ENCODE results near the gene ARRDC5.
"Not testable (repeated sequence)": the region's sequence is repeated elsewhere in the genome, so short reads cannot be mapped to it uniquely, and the experiment has no call there.

The ARRDC5 gene

DNA sequence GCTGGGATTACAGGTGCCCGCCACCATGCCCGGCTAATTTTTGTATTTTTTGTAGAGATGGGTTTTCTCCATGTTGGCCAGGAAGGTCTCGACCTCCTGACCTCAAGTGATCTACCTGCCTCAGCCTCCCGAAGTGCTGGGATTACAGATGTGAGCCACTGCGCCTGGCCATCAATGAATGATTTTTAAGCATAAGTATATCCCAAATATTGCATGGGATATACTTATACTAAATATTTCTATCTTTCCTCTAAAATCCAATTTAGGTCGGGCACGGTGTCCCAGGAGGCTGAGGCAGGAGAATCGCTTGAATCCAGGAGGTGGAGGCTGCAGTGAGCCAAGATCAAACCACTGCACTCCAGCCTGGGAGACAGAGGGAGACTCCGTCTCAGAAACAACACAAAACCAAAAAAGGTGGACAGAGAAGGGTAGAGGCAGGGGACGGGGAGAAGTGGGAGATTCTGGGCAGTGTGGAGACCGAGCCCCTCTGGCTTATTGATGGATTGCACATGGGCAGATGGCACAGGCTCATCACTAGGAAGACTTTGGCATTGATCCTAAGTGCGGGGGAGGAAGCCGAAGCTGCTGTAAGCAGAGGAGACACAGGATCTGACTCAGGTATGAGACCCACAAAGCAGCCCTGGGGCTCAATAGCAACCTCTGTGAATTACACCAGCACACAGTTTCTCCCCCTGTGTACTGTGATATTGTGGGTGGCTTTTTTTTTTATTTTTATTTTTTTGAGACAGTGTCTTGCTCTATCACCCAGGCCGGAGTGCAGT is 13.5 kb downstream of the ARRDC5 start:
- peaks cover 4 to 6% of the 10 kb centered on the region in 2 donors for H3K27me3 ChIP-seq (ENCODE audit: control insufficient read depth in 1 of 2, insufficient read depth in 2 of 2, low read length in 2 of 2)
- no peak overlapping the region for H3K4me3 ChIP-seq (ENCODE audit: low read length in 2 of 2)
- H3K9ac ChIP-seq (ENCODE audit: low read length in 2 of 2), result no peak overlapping the region
- H3K36me3 ChIP-seq (ENCODE audit: control insufficient read depth in 2 of 2, insufficient read depth in 2 of 2, low read length in 2 of 2), result no peaks in the 10 kb centered on the region
- no peaks in the 10 kb centered on the region for H3K9me3 ChIP-seq (ENCODE audit: control insufficient read depth in 2 of 2, low read length in 2 of 2)
- H3K4me1 ChIP-seq (ENCODE audit: control insufficient read depth, insufficient read depth, low read length), result no peaks in the 10 kb centered on the region
- H3K27ac ChIP-seq (ENCODE audit: low read length), result no peak overlapping the region

- H3K4me3 ChIP-seq (ENCODE audit: low read length in 2 of 2), result not testable (repeated sequence)
Measured at GRCh38 chr19:4887803-4888202, 14.9 kb downstream of the ARRDC5 start.

DNA sequence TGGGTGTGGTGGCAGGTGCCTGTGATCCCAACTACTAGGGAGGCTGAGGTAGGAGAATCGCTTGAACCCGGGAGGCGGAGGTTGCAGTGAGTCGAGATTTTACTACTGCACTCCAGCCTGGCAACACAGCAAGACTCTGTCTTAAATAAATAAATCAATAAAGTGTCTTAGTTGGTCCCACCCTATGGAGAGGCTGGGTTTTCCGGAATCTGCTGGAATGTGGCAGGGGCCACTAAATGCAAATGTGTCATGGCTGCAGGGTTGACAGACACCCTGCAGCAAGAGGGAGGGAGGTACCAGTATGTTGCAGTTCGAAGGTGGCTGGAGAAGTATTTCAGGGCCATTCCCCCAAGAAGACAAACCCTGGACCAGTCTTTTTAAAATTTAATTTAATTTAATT is 17.7 kb downstream of the ARRDC5 start:
- not testable (repeated sequence) for H3K36me3 ChIP-seq (ENCODE audit: control insufficient read depth in 2 of 2, insufficient read depth in 2 of 2, low read length in 2 of 2); H3K27me3 ChIP-seq (ENCODE audit: control insufficient read depth in 1 of 2, insufficient read depth in 2 of 2, low read length in 2 of 2); H3K4me3 ChIP-seq (ENCODE audit: low read length in 2 of 2); H3K9me3 ChIP-seq (ENCODE audit: control insufficient read depth in 2 of 2, low read length in 2 of 2); H3K4me1 ChIP-seq (ENCODE audit: control insufficient read depth, insufficient read depth, low read length); H3K27ac ChIP-seq (ENCODE audit: low read length); H3K9ac ChIP-seq (ENCODE audit: low read length in 2 of 2)

More at GRCh38 chr19:4887803-4888202, 14.9 kb downstream of the ARRDC5 start:
- not testable (repeated sequence) for H3K27me3 ChIP-seq (ENCODE audit: control insufficient read depth in 1 of 2, insufficient read depth in 2 of 2, low read length in 2 of 2); H3K27ac ChIP-seq (ENCODE audit: low read length); H3K36me3 ChIP-seq (ENCODE audit: control insufficient read depth in 2 of 2, insufficient read depth in 2 of 2, low read length in 2 of 2); H3K4me1 ChIP-seq (ENCODE audit: control insufficient read depth, insufficient read depth, low read length); H3K9ac ChIP-seq (ENCODE audit: low read length in 2 of 2); H3K9me3 ChIP-seq (ENCODE audit: control insufficient read depth in 2 of 2, low read length in 2 of 2)

GRCh38 chr19:4882874-4883273 is 19.8 kb downstream of the ARRDC5 start:
- H3K36me3 ChIP-seq (ENCODE audit: control insufficient read depth in 2 of 2, insufficient read depth in 2 of 2, low read length in 2 of 2); H3K9me3 ChIP-seq (ENCODE audit: control insufficient read depth in 2 of 2, low read length in 2 of 2); H3K9ac ChIP-seq (ENCODE audit: low read length in 2 of 2); H3K4me3 ChIP-seq (ENCODE audit: low read length in 2 of 2); H3K4me1 ChIP-seq (ENCODE audit: control insufficient read depth, insufficient read depth, low read length); H3K27ac ChIP-seq (ENCODE audit: low read length); H3K27me3 ChIP-seq (ENCODE audit: control insufficient read depth in 1 of 2, insufficient read depth in 2 of 2, low read length in 2 of 2): not testable (repeated sequence)

DNA sequence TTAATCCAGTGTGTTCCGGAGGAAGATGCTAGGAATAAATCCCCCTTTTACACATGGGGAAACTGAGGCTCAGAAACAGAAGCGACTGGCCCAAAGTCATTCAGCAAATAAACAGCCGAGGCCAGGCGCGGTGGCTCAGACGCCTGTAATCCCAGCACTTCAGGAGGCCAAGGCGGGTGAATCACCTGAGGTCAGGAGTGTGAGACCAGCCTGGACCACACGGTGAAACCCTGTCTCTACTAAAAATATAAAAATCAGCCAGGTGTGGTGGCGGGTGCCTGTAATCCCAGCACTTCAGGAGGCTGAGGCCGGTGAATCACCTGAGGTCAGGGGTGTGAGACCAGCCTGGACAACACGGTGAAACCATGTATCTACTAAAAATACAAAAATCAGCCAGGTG is 23.7 kb downstream of the ARRDC5 start:
- Histone ChIP-seq H3K27ac (ENCODE audit: low read length) (no peak overlapping the region), H3K9ac (ENCODE audit: low read length in 2 of 2) (no peak overlapping the region), H3K4me1 (ENCODE audit: control insufficient read depth, insufficient read depth, low read length) (peaks cover 11% of the 10 kb centered on the region)

DNA sequence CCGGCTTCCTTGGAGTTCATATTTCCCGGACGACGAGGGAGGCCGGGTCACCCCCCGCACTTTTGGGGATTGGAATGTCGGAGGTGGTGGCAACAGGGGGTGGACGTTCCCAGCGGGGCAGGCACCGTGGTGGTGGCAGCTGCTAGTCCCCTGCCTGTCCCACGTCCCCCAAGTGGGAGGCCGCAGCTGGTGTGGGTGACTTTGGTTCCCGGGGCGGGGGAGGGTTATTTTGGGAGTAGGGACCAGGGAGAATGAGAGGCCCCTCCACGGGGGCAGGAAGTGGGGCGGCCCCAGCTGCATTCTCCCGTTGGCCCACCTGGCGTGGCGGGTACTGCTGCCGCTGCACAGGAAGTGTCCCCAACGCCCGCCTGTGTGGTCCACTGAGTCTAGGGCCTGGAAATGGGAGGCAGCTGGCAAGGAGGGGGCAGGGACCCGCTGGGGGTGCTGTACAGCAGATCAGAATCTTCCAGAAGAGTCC is 24.2 kb downstream of the ARRDC5 start:
- peaks cover 11% of the 10 kb centered on the region for H3K4me1 ChIP-seq (ENCODE audit: control insufficient read depth, insufficient read depth, low read length)
- H3K4me3 ChIP-seq (ENCODE audit: low read length in 2 of 2), result peak overlapping the region in 1 of 2 donors; percentile 19
- no peaks in the 10 kb centered on the region for H3K36me3 ChIP-seq (ENCODE audit: control insufficient read depth in 2 of 2, insufficient read depth in 2 of 2, low read length in 2 of 2)
- no peaks in the 10 kb centered on the region for H3K27me3 ChIP-seq (ENCODE audit: control insufficient read depth in 1 of 2, insufficient read depth in 2 of 2, low read length in 2 of 2)
- peak overlapping the region; percentile 66 for H3K27ac ChIP-seq (ENCODE audit: low read length)
- H3K9ac ChIP-seq (ENCODE audit: low read length in 2 of 2), result peak overlapping the region in 1 of 2 donors; percentile 9
- H3K9me3 ChIP-seq (ENCODE audit: control insufficient read depth in 2 of 2, low read length in 2 of 2), result no peaks in the 10 kb centered on the region

More for the DNA sequence above, 23.7 kb downstream of the ARRDC5 start:
- no peaks in the 10 kb centered on the region for H3K9me3 ChIP-seq (ENCODE audit: control insufficient read depth in 2 of 2, low read length in 2 of 2)
- H3K36me3 ChIP-seq (ENCODE audit: control insufficient read depth in 2 of 2, insufficient read depth in 2 of 2, low read length in 2 of 2), result no peaks in the 10 kb centered on the region
- H3K27me3 ChIP-seq (ENCODE audit: control insufficient read depth in 1 of 2, insufficient read depth in 2 of 2, low read length in 2 of 2), result no peaks in the 10 kb centered on the region
- H3K4me3 ChIP-seq (ENCODE audit: low read length in 2 of 2), result no peak overlapping the region

GRCh38 chr19:4877753-4878490 is 24.8 kb downstream of the ARRDC5 start:
- H3K9ac ChIP-seq (ENCODE audit: low read length in 2 of 2), result peak overlapping the region in 1 of 2 donors; percentile 9
- peak overlapping the region; percentile 66 for H3K27ac ChIP-seq (ENCODE audit: low read length)
- peak overlapping the region; percentile 19 to 35 for H3K4me3 ChIP-seq (ENCODE audit: low read length in 2 of 2)
- no peaks in the 10 kb centered on the region for H3K9me3 ChIP-seq (ENCODE audit: control insufficient read depth in 2 of 2, low read length in 2 of 2)
- peaks cover 11% of the 10 kb centered on the region for H3K4me1 ChIP-seq (ENCODE audit: control insufficient read depth, insufficient read depth, low read length)
- H3K36me3 ChIP-seq (ENCODE audit: control insufficient read depth in 2 of 2, insufficient read depth in 2 of 2, low read length in 2 of 2), result no peaks in the 10 kb centered on the region
- no peaks in the 10 kb centered on the region for H3K27me3 ChIP-seq (ENCODE audit: control insufficient read depth in 1 of 2, insufficient read depth in 2 of 2, low read length in 2 of 2)

GRCh38 chr19:4873930-4874329 is 28.8 kb downstream of the ARRDC5 start:
- no peak overlapping the region for H3K27ac ChIP-seq (ENCODE audit: low read length)

GRCh38 chr19:4871711-4872110 is 31.0 kb downstream of the ARRDC5 start:
- no peaks in the 10 kb centered on the region for H3K9me3 ChIP-seq (ENCODE audit: control insufficient read depth in 2 of 2, low read length in 2 of 2)
- no peak overlapping the region for H3K4me3 ChIP-seq (ENCODE audit: low read length in 2 of 2)
- peaks cover 0 to 3% of the 10 kb centered on the region in 2 donors for H3K27me3 ChIP-seq (ENCODE audit: control insufficient read depth in 1 of 2, insufficient read depth in 2 of 2, low read length in 2 of 2)
- no peaks in the 10 kb centered on the region for H3K36me3 ChIP-seq (ENCODE audit: control insufficient read depth in 2 of 2, insufficient read depth in 2 of 2, low read length in 2 of 2)
- no peak overlapping the region for H3K27ac ChIP-seq (ENCODE audit: low read length)
- no peak overlapping the region for H3K9ac ChIP-seq (ENCODE audit: low read length in 2 of 2)
- peaks cover 9% of the 10 kb centered on the region for H3K4me1 ChIP-seq (ENCODE audit: control insufficient read depth, insufficient read depth, low read length)

More at GRCh38 chr19:4873930-4874329, 28.8 kb downstream of the ARRDC5 start:
- H3K36me3 ChIP-seq (ENCODE audit: control insufficient read depth in 2 of 2, insufficient read depth in 2 of 2, low read length in 2 of 2), result no peaks in the 10 kb centered on the region
- H3K9me3 ChIP-seq (ENCODE audit: control insufficient read depth in 2 of 2, low read length in 2 of 2), result no peaks in the 10 kb centered on the region
- no peak overlapping the region for H3K9ac ChIP-seq (ENCODE audit: low read length in 2 of 2)
- H3K4me3 ChIP-seq (ENCODE audit: low read length in 2 of 2), result no peak overlapping the region
- H3K4me1 ChIP-seq (ENCODE audit: control insufficient read depth, insufficient read depth, low read length), result peaks cover 11% of the 10 kb centered on the region
- H3K27me3 ChIP-seq (ENCODE audit: control insufficient read depth in 1 of 2, insufficient read depth in 2 of 2, low read length in 2 of 2), result peaks cover 0 to 3% of the 10 kb centered on the region in 2 donors

GRCh38 chr19:4870025-4870700 is 32.5 kb downstream of the ARRDC5 start:
- H3K9ac ChIP-seq (ENCODE audit: low read length in 2 of 2), result no peak overlapping the region
- H3K27ac ChIP-seq (ENCODE audit: low read length), result no peak overlapping the region
- no peaks in the 10 kb centered on the region for H3K9me3 ChIP-seq (ENCODE audit: control insufficient read depth in 2 of 2, low read length in 2 of 2)
- H3K4me1 ChIP-seq (ENCODE audit: control insufficient read depth, insufficient read depth, low read length), result peaks cover 13% of the 10 kb centered on the region
- no peak overlapping the region for H3K4me3 ChIP-seq (ENCODE audit: low read length in 2 of 2)
- H3K36me3 ChIP-seq (ENCODE audit: control insufficient read depth in 2 of 2, insufficient read depth in 2 of 2, low read length in 2 of 2), result no peaks in the 10 kb centered on the region
- peaks cover 0 to 3% of the 10 kb centered on the region in 2 donors for H3K27me3 ChIP-seq (ENCODE audit: control insufficient read depth in 1 of 2, insufficient read depth in 2 of 2, low read length in 2 of 2)

Data from stomach smooth muscle (tissue), 2 donors.